HL-60/S4 treated with phorbol 12-myristate 13-acetate at 8.2 ng/mL for 4 days and 3 days (cell line): Measurements from ENCODE around the gene GSTA5.
"Not testable (repeated sequence)": the region's sequence is repeated elsewhere in the genome, so short reads cannot be mapped to it uniquely, and the experiment has no call there.

Experiments used
- in situ Hi-C: fragments of 300-500 bp; cut with MboI; formaldehyde crosslinking; loops from 2 replicates; pipeline ENCODE4 v1.15.0; 2022; ENCODE audit warnings: low sequenced_read_pairs

GSTA5 gene

GRCh38 chr6:52840763-52841585 is at the start of gene GSTA5:
GSTA5 (minus strand) TSS chr6:52840813.
- in situ Hi-C loops, result no loop called here

GRCh38 chr6:52890018-52890417 is 49.4 kb upstream of the GSTA5 start:
- in situ Hi-C loops, result no loop called here

- in situ Hi-C loops, result no loop called here
Observed at GRCh38 chr6:52887910-52888524, 47.4 kb upstream of the GSTA5 start.

GRCh38 chr6:52881996-52882841 is 41.6 kb upstream of the GSTA5 start:
- in situ Hi-C loops, result no loop called here

- in situ Hi-C loops, result no loop called here
Observed at GRCh38 chr6:52881662-52881995, 41.0 kb upstream of the GSTA5 start.

GRCh38 chr6:52877786-52878185 is 37.2 kb upstream of the GSTA5 start:
- in situ Hi-C loops, result no loop called here

- in situ Hi-C loops, result no loop called here
Observed at GRCh38 chr6:52877168-52877567, 36.6 kb upstream of the GSTA5 start.

- in situ Hi-C loops, result no loop called here
Observed at GRCh38 chr6:52876056-52876787, 35.6 kb upstream of the GSTA5 start.

- in situ Hi-C loops, result no loop called here
Observed at GRCh38 chr6:52872031-52872430, 31.4 kb upstream of the GSTA5 start.

GRCh38 chr6:52871621-52872020 is 31.0 kb upstream of the GSTA5 start:
- in situ Hi-C loops, result no loop called here

- in situ Hi-C loops, result not testable (repeated sequence)
Observed at GRCh38 chr6:52870335-52871091, 29.9 kb upstream of the GSTA5 start.

- in situ Hi-C loops, result not testable (repeated sequence)
Observed at GRCh38 chr6:52868899-52869298, 28.3 kb upstream of the GSTA5 start.

- in situ Hi-C loops, result no loop called here
Observed at GRCh38 chr6:52868240-52868639, 27.6 kb upstream of the GSTA5 start.

GRCh38 chr6:52861151-52861550 is 20.5 kb upstream of the GSTA5 start:
- in situ Hi-C loops, result not testable (repeated sequence)

- in situ Hi-C loops, result no loop called here
Observed at GRCh38 chr6:52858416-52858815, 17.8 kb upstream of the GSTA5 start.

GRCh38 chr6:52856137-52856536 is 15.5 kb upstream of the GSTA5 start:
- in situ Hi-C loops, result not testable (repeated sequence)

- in situ Hi-C loops, result no loop called here
Observed at GRCh38 chr6:52849137-52849536, 8.5 kb upstream of the GSTA5 start.

- in situ Hi-C loops, result no loop called here
Observed at GRCh38 chr6:52846002-52846401, 5.4 kb upstream of the GSTA5 start.

- in situ Hi-C loops, result no loop called here
Observed at GRCh38 chr6:52843605-52844004, 3.0 kb upstream of the GSTA5 start.
